Testis (tissue), 2 donors: ENCODE data around the gene PSMC3IP.
"Not testable (repeated sequence)": the region's sequence is repeated elsewhere in the genome, so short reads cannot be mapped to it uniquely, and the experiment has no call there.

Experiments used
- POLR2A ChIP-seq: fragments of 450-650 bp; IDR thresholded peaks from one replicate; pipeline ENCODE4 v1.6.1; 2017; ENCODE audit warnings: antibody characterized with exemption, mild to moderate bottlenecking, moderate library complexity
- TF ChIP-seq, protein P1 (sequence below), 3 experiments: fragments of 450-650 bp in 2 of 3; fragments of 200-600 bp in 1 of 3; sonication (generic) in 1 of 3; IDR thresholded peaks; one replicate each; pipeline ENCODE4 v1.5.1; 2016 to 2019; ENCODE audit warnings: antibody characterized with exemption in 3 of 3, mild to moderate bottlenecking in 2 of 3, moderate library complexity in 1 of 3

DNA sequence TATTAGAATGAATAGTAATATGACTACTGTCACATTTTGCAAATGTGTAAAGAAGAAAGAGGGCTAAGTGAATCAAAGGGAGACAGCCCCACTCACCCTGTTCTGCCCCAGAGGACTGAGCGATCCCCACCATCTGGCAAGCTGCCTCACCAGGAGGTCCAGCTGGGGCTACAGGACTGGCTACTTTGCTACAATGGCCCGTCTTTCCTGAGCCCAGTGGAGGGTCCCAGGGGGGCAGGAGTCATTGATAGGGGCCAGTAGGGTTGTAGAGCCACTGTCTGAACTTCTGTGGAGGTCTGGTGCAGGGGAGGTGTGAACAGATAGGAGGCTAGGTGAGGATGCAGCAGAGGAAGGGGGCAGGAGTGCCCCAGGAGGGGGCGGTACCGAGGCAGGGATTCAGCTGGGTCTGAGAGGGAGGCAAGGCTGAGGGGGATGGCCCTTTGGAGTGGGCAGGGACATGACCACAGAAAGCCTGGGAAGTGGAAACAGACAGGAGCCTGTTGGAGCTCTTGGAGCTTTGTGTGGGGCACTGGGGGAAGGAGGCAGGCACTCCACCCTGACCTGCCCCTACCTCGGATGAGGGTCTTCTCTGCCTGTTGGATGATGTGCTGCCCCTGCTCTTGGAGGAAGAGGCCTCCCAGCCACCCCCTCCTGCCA, 21.4 kb downstream of the PSMC3IP start:
- TF ChIP-seq, protein P1, sequence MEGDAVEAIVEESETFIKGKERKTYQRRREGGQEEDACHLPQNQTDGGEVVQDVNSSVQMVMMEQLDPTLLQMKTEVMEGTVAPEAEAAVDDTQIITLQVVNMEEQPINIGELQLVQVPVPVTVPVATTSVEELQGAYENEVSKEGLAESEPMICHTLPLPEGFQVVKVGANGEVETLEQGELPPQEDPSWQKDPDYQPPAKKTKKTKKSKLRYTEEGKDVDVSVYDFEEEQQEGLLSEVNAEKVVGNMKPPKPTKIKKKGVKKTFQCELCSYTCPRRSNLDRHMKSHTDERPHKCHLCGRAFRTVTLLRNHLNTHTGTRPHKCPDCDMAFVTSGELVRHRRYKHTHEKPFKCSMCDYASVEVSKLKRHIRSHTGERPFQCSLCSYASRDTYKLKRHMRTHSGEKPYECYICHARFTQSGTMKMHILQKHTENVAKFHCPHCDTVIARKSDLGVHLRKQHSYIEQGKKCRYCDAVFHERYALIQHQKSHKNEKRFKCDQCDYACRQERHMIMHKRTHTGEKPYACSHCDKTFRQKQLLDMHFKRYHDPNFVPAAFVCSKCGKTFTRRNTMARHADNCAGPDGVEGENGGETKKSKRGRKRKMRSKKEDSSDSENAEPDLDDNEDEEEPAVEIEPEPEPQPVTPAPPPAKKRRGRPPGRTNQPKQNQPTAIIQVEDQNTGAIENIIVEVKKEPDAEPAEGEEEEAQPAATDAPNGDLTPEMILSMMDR (IDR thresholded peaks at IDR 0.05): not testable (repeated sequence)
- TF ChIP-seq POLR2A: not testable (repeated sequence)
